H1 (cell line): Measurements from ENCODE around the gene F7. TPM values are rescaled to one million over a fixed set of nuclear protein-coding genes. Genes with fewer than 3 reads are reported as not detected.

Source experiments
- CTCF ChIA-PET: fragments of 300-600 bp; sonication (Branson Sonifier 250); formaldehyde crosslinking; loops from one replicate; lab custom pipeline; 2021; ENCODE audit not compliant: partially characterized antibody; lab: Charles Lee
- POLR2A ChIA-PET: fragments of 300-600 bp; sonication (Branson Sonifier 250); formaldehyde crosslinking; loops from one replicate; lab custom pipeline; 2021; ENCODE audit warnings: inconsistent platforms; ENCODE audit not compliant: partially characterized antibody; lab: Charles Lee
- DNase-seq, 2 experiments: peaks; one replicate each; pipeline versions ENCODE4 v3.0.0 to v3.0.0-alpha.2; 2010 to 2022; ENCODE audit warnings: low spot score in 2 of 2, low read depth in 1 of 2, mixed read lengths in 1 of 2
- FAIRE-seq: peaks from 2 replicates; lab custom pipeline; 2011; peaks lifted over from hg19 to GRCh38; lab: Jason Lieb, UNC
- H2AFZ ChIP-seq: 2 replicates; pipeline ENCODE4 v1.8.1; 2012; ENCODE audit warnings: low read length, inconsistent platforms
- H2AK5ac ChIP-seq: 2 replicates; pipeline ENCODE4 v1.6.1; 2013; ENCODE audit warnings: low read depth, low read length
- H2BK120ac ChIP-seq: replicated peaks from 2 replicates; pipeline ENCODE3; 2013; ENCODE audit warnings: low read depth, low read length, inconsistent platforms
- H2BK12ac ChIP-seq: 2 replicates; pipeline ENCODE4 v1.6.1; 2013; ENCODE audit warnings: low read depth, low read length
- H2BK15ac ChIP-seq: 2 replicates; pipeline ENCODE4 v1.6.1; 2013; ENCODE audit warnings: low read length
- H2BK20ac ChIP-seq: 2 replicates; pipeline ENCODE4 v1.6.1; 2013; ENCODE audit warnings: low read length
- H2BK5ac ChIP-seq: 2 replicates; pipeline ENCODE4 v1.6.1; 2013; ENCODE audit warnings: low read depth, low read length
- H3K14ac ChIP-seq: 2 replicates; pipeline ENCODE4 v1.6.1; 2013; ENCODE audit warnings: inconsistent platforms; ENCODE audit not compliant: insufficient read length
- H3K18ac ChIP-seq: 2 replicates; pipeline ENCODE4 v1.6.1; 2013; ENCODE audit warnings: low read length; ENCODE audit errors: extremely low read depth
- H3K23ac ChIP-seq: 2 replicates; pipeline ENCODE4 v1.6.1; 2013; ENCODE audit warnings: inconsistent platforms; ENCODE audit not compliant: insufficient read length
- H3K23me2 ChIP-seq: 2 replicates; pipeline ENCODE4 v1.6.1; 2013; ENCODE audit warnings: low read depth, low read length
- H3K27ac ChIP-seq: 2 replicates; pipeline ENCODE4 v1.6.1; 2011; ENCODE audit warnings: low read depth, low read length, inconsistent platforms
- H3K27me3 ChIP-seq, 4 experiments: replicated peaks in 1 of 4; 1 replicate in 1 of 4; 2 replicates in 3 of 4; pipeline versions ENCODE4 v1.6.1 to v1.8.1; 2011 to 2013; ENCODE audit warnings: low read length in 3 of 4, mild to moderate bottlenecking in 3 of 4, inconsistent platforms in 2 of 4, mixed read lengths in 2 of 4, moderate library complexity in 1 of 4; ENCODE audit not compliant: control insufficient read depth in 3 of 4, insufficient read depth in 3 of 4; ENCODE audit errors: extremely low read depth in 1 of 4
- H3K36me3 ChIP-seq, 4 experiments: 2 replicates each; pipeline versions ENCODE4 v1.6.1 to v1.8.1; 2011 to 2013; ENCODE audit warnings: mild to moderate bottlenecking in 4 of 4, low read length in 3 of 4, moderate library complexity in 2 of 4, control low read depth in 1 of 4, inconsistent platforms in 1 of 4; ENCODE audit not compliant: insufficient read depth in 4 of 4, control insufficient read depth in 2 of 4
- H3K4ac ChIP-seq: replicated peaks from 2 replicates; pipeline ENCODE3; 2013; ENCODE audit warnings: low read length, low read depth, mixed read lengths, inconsistent platforms; ENCODE audit not compliant: insufficient read length
- H3K4me1 ChIP-seq, 4 experiments: replicated peaks in 1 of 4; 1 replicate in 1 of 4; 2 replicates in 3 of 4; pipeline versions ENCODE4 v1.6.1 to v1.8.1; 2011 to 2013; ENCODE audit warnings: low read length in 3 of 4, inconsistent platforms in 2 of 4, mixed read lengths in 1 of 4; ENCODE audit not compliant: insufficient read depth in 4 of 4, control insufficient read depth in 3 of 4
- H3K4me2 ChIP-seq, 2 experiments: 2 replicates each; pipeline versions ENCODE4 v1.6.1 to v1.8.1; 2011 to 2013; ENCODE audit warnings: low read depth in 2 of 2, low read length in 2 of 2, control low read depth in 1 of 2, inconsistent platforms in 1 of 2, mild to moderate bottlenecking in 1 of 2; ENCODE audit not compliant: insufficient read depth in 1 of 2
- H3K4me3 ChIP-seq, 4 experiments: fragments of 200-600, 300-600 bp in 1 of 4; sonication (generic), shearing (Covaris generic), sonication (Bioruptor Twin) in 1 of 4; 2 replicates each; pipeline versions ENCODE4 v1.5.1 to v1.8.1; 2011 to 2016; ENCODE audit warnings: low read length in 4 of 4, low read depth in 3 of 4, control low read depth in 2 of 4, inconsistent platforms in 2 of 4, mild to moderate bottlenecking in 2 of 4, mixed read lengths in 1 of 4, moderate library complexity in 1 of 4; ENCODE audit not compliant: insufficient read depth in 2 of 4; ENCODE audit errors: extremely low read depth in 1 of 4
- H3K56ac ChIP-seq: replicated peaks from 2 replicates; pipeline ENCODE3; 2013; ENCODE audit warnings: low read depth, mild to moderate bottlenecking, mixed read lengths, low read length, inconsistent platforms; ENCODE audit not compliant: insufficient read length
- H3K79me1 ChIP-seq: 2 replicates; pipeline ENCODE4 v1.6.1; 2013; ENCODE audit warnings: low read depth, low read length, control low read depth
- H3K79me2 ChIP-seq, 2 experiments: 2 replicates each; pipeline versions ENCODE4 v1.6.1 to v1.8.1; 2012 to 2013; ENCODE audit warnings: low read length in 2 of 2, mild to moderate bottlenecking in 2 of 2, inconsistent platforms in 1 of 2; ENCODE audit not compliant: insufficient read depth in 2 of 2, control insufficient read depth in 1 of 2
- H3K9ac ChIP-seq, 4 experiments: replicated peaks in 1 of 4; 1 replicate in 1 of 4; 2 replicates in 3 of 4; pipeline versions ENCODE4 v1.6.1 to v1.8.1; 2011 to 2013; ENCODE audit warnings: low read depth in 3 of 4, low read length in 3 of 4, control low read depth in 2 of 4, mild to moderate bottlenecking in 2 of 4, moderate library complexity in 2 of 4, inconsistent platforms in 1 of 4; ENCODE audit errors: extremely low read depth in 1 of 4
- H3K9me3 ChIP-seq, 2 experiments: 2 replicates each; pipeline versions ENCODE4 v1.6.1 to v1.8.1; 2012 to 2013; ENCODE audit warnings: mild to moderate bottlenecking in 2 of 2, moderate library complexity in 2 of 2, control low read depth in 1 of 2, inconsistent platforms in 1 of 2, low read depth in 1 of 2, low read length in 1 of 2, mixed read lengths in 1 of 2; ENCODE audit not compliant: insufficient read depth in 2 of 2
- H4K20me1 ChIP-seq, 2 experiments: replicated peaks in 1 of 2; 2 replicates each; pipeline versions ENCODE3 to v1.8.1; 2011 to 2013; ENCODE audit warnings: inconsistent platforms in 2 of 2, low read length in 2 of 2, mild to moderate bottlenecking in 1 of 2; ENCODE audit not compliant: insufficient read depth in 2 of 2, control insufficient read depth in 1 of 2
- H4K5ac ChIP-seq: 2 replicates; pipeline ENCODE4 v1.6.1; 2013; ENCODE audit warnings: low read length, low read depth, mixed read lengths, inconsistent platforms; ENCODE audit not compliant: insufficient read length
- H4K8ac ChIP-seq: 2 replicates; pipeline ENCODE4 v1.8.0; 2013; ENCODE audit warnings: mild to moderate bottlenecking, moderate library complexity, low read length, inconsistent platforms; ENCODE audit not compliant: insufficient read depth; ENCODE audit errors: extremely low read depth
- H4K91ac ChIP-seq: replicated peaks from 2 replicates; pipeline ENCODE3; 2013; ENCODE audit warnings: low read length, mixed read lengths, inconsistent platforms; ENCODE audit not compliant: insufficient read length
- CBX5 ChIP-seq: fragments of 300-800, 300-1000 bp; sonication (generic); IDR thresholded peaks from 2 replicates; pipeline ENCODE4 v1.7.1; 2016; ENCODE audit warnings: antibody characterized with exemption, low read length, low read depth
- KDM5A ChIP-seq: fragments of 200-600 bp; IDR thresholded peaks from 2 replicates; pipeline ENCODE4 v1.7.1; 2012; ENCODE audit warnings: mild to moderate bottlenecking, low read length, inconsistent platforms, mixed read lengths
- MAFK ChIP-seq: IDR thresholded peaks from 2 replicates; pipeline ENCODE4 v1.6.1; 2012; ENCODE audit warnings: low read depth, mild to moderate bottlenecking, improper control_type of control experiment, low read length
- POLR2AphosphoS5 ChIP-seq: IDR thresholded peaks from 2 replicates; pipeline ENCODE4 v1.6.1; 2011; ENCODE audit warnings: low read depth, low read length
- TEAD4 ChIP-seq: IDR thresholded peaks from 2 replicates; pipeline ENCODE4 v1.6.1; 2012; ENCODE audit warnings: low read depth, low read length, inconsistent platforms, mixed read lengths
- WGBS, 2 experiments: shearing (Covaris generic) in 1 of 2; methylation state at CpG; one replicate each; pipeline versions ENCODE4 v1.1.6 to v1.1.7; 2013 to 2015; ENCODE audit warnings: low lambda C conversion rate in 2 of 2, mixed read lengths in 2 of 2, inconsistent platforms in 1 of 2, low coverage in 1 of 2, missing lambda C conversion rate in 1 of 2; ENCODE audit not compliant: insufficient replicate concordance in 2 of 2, insufficient coverage in 1 of 2, insufficient read length in 1 of 2; ENCODE audit errors: extremely low coverage in 1 of 2, missing lambda C conversion rate in 1 of 2; 5-methylcytosine and 5-hydroxymethylcytosine counted together
- polyA plus RNA-seq, 7 experiments: library from polyadenylated mRNA; depleted of rRNA in 3 of 7; stranded (reverse) in 5 of 7; unstranded in 2 of 7; fragments of >200 nt in 5 of 7; fragments of 200-250 nt in 2 of 7; gene quantifications; 1 replicate in 5 of 7; 2 replicates in 1 of 7; 4 replicates in 1 of 7; pipeline versions ENCODE4 v1.2.1 to v1.2.3, GENCODE V29; 2011 to 2013; ENCODE audit warnings: missing spikeins in 2 of 7, mixed read lengths in 2 of 7
- total RNA-seq: library from RNA; stranded (reverse); fragmentation: NEBNext Ultra II Directional; extraction: Animal tissue kit (Norgen Biotek cat#: 25700); gene quantifications from 2 replicates; pipeline ENCODE4 v1.2.1, GENCODE V29; 2021

F7 gene
- total and polyA plus RNA-seq, 2 of the 8 experiments (the other 6 are each of a cell fraction or from before 2014, with no cell fraction given) = 0.43 to 0.98 TPM

- H3K4me2 ChIP-seq = no peak overlapping the region
- ChIA-PET CTCF (interaction anchor here (1.3 kb wide), 1 partner anchor 234 kb away, joined by 3 read pairs; no protein-coding TSS in a partner anchor), POLR2A (interaction anchor here (1.2 to 2.5 kb wide), 2 partner anchors 13 to 43 kb away, joined by 3 to 7 read pairs; partner anchors contain the start of genes CUL4A and PCID2)
- H3K9me3 ChIP-seq = no peaks in the 10 kb centered on the region
- H3K4me3 ChIP-seq = no peak overlapping the region
- H3K18ac ChIP-seq = no peak overlapping the region
- no peak overlapping the region for H4K8ac ChIP-seq
- H2BK12ac ChIP-seq = no peak overlapping the region
- no peaks in the 10 kb centered on the region for H3K27me3 ChIP-seq
- peaks cover 0 to 10% (median 3%) of the 10 kb centered on the region in 4 experiments; a peak in 5 of 7 replicates for H3K4me1 ChIP-seq
- no peak for TF ChIP-seq CBX5
- TF ChIP-seq TEAD4 = no peak
- no peak for TF ChIP-seq MAFK
- TF ChIP-seq POLR2AphosphoS5 = no peak
- no peak for TF ChIP-seq KDM5A
- no peaks in the 10 kb centered on the region; a peak in 1 of 4 replicates for H3K79me2 ChIP-seq
- no peak overlapping the region for H3K14ac ChIP-seq
- no peak overlapping the region for H2BK20ac ChIP-seq
- H4K91ac ChIP-seq = no peak overlapping the region
- H3K56ac ChIP-seq = no peak overlapping the region
- WGBS, 2 experiments = 91% methylated on average over 5 of the region's 5 CpGs; no CpG with 5 or more reads in 1 of the 2 experiments
- no peak overlapping the region for H2AFZ ChIP-seq
- no peak overlapping the region for H3K4ac ChIP-seq
- H3K9ac ChIP-seq = no peak overlapping the region
- H4K5ac ChIP-seq = no peak overlapping the region
- no peak overlapping the region for H3K23ac ChIP-seq
- DNase-seq (no peak), FAIRE-seq (no peak)
- peaks cover 2 to 18% (median 5%) of the 10 kb centered on the region in 4 experiments; a peak in 5 of 8 replicates for H3K36me3 ChIP-seq
- no peaks in the 10 kb centered on the region for H4K20me1 ChIP-seq
- H3K23me2 ChIP-seq = no peaks in the 10 kb centered on the region
- no peak overlapping the region for H2BK15ac ChIP-seq
- no peaks in the 10 kb centered on the region for H3K79me1 ChIP-seq
- no peak overlapping the region for H2AK5ac ChIP-seq
- no peak overlapping the region for H3K27ac ChIP-seq
- no peak overlapping the region for H2BK5ac ChIP-seq
- H2BK120ac ChIP-seq = no peak overlapping the region
Observed at GRCh38 chr13:113166681-113167080, 61.1 kb downstream of the F7 start.
